ENCODE measurements around the gene SYPL2.

SYPL2 gene

DNA sequence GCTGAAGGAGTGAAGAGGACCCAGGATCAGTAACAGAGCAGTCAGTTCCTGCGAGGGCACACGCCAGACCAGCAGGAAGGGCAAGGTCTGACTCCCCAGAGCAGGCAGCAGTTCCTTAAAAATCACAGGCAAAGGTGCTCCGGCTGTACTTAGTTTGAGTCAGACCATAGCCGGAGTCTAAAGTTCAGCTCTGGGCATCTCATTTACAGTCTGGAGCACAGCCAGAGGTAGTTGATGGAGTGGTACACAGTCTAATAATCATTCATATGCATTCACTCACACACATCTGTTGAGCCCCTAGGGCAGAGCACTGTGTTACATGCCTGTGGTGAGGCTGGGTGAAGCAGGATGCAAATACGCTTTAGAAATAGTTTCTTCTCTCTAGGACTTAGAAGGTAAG is 50.5 kb downstream of the SYPL2 start:
- DNase-seq (ENCODE audit: low spot score) = no peak

- DNase-seq (ENCODE audit: low spot score) = no peak
These were observed 51.0 kb downstream of the SYPL2 start for GRCh38 chr1:109517337-109517736.

- DNase-seq (ENCODE audit: low spot score) = no peak
These were observed 54.9 kb downstream of the SYPL2 start for GRCh38 chr1:109521002-109521951.

DNA sequence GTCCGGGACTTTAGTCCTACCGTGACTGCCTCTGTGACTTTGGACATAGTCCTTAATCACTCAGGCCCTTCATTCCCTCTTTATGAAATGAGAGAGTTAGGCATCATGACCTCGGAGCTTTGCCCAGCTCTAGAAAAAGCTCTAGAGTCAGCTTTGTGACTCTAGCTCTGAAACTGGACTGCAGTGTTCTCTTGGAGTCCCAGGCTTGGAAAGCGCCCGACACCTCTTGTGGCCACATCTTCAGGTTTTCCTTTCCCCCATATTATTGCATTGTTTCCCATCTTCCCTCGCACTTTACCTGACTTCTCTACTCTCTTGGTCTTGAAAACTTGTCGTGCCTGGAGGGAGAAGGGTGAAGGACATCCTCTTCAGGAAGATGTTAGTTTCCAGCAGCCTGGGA is 55.7 kb downstream of the SYPL2 start:
- no peak for DNase-seq (ENCODE audit: low spot score)

DNA sequence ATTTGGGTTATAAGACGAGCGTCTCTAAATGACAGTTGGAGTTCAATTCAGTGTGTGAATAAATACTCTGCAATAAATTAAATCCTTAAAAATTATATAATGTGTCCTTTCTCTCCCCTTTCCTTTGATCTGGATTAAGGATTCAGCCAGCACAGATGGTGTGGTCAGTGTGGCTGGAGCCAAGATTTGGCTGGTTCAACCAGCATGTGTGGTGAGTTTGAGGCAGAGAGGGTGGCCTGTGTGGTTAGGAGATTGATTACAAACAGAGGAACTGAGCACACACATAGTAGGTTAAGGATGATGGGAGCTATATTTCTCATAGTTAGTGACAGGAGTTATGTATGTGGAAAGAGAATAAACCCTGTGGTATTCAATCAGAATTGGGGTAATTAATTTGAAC is 57.4 kb downstream of the SYPL2 start:
- no peak for DNase-seq (ENCODE audit: low spot score)

DNA sequence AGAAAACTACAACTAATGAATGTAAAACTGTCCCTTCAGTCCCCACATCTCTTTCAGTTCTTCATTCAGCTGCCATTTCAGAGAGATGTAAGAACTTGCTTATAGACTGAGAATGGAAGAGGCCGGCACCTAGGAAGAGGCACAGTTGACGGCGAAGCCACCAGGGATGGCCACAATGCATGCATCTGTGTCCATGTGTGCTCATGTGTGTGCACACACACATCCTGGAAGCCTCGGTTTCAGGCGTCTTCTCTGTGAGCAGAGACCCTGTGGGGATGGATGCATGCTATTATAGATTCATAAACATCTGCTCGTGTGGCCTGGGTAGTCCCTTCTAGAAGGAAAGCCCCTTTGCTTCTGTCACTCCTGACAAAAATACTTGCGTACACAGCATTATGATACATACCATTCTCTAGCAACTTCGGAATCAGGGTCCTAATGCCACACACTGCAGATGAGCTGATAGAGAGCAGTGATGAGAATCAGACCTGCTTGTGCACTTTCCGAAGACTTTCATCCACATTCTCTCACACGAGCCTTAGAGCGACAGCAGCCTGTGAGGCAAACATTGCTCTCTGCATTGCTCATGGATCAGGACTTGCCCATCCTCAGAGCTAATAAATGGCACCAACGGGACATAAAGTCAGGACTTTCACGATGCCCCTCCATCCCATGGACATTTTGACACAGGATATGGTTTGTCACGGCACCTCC is 60.9 kb downstream of the SYPL2 start:
- no peak for DNase-seq (ENCODE audit: low spot score)

DNA sequence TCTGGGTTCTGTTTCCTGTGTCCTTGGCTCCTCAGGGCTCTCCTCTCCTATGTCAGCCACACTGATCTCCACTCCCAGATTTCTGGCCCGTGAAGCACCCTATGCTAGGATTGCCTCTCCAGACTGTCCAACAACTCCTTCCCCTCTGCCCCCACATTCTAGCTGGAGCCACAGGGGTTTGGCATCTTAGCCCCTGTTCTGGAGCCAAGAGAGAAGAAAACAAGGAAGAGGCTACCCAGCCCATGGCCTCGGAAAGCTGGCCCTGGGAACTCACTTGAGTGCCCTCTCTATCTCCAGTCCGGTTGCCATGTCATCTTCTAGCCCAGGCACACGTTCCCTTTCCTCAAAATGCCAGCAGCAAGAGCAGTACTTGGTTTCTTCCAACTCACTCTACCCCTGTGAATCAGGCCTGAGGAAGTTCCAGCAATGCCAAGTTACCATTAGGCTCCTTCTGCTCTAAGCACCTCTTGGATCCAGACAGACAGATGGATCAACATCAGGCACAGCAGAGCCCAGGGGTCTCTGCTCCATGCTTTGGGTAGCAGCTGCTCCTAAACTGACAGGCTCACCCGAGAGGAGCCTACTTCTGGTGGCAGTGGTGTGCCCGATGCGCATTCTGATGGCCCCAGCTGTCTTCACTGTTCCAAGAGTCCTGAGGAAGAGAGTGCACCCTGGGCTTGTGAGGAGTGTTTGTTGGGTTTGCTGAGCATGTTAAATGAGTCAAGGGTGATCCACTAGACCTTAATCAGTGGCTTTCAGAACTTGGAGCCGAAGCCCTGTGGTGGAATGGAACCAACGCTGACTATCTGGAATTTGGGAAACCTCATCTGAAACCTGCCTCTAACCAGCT is 61.7 kb downstream of the SYPL2 start:
- DNase-seq (ENCODE audit: low spot score) = no peak

GRCh38 chr1:109528712-109529111 is 62.4 kb downstream of the SYPL2 start:
- DNase-seq (ENCODE audit: low spot score) = no peak

DNA sequence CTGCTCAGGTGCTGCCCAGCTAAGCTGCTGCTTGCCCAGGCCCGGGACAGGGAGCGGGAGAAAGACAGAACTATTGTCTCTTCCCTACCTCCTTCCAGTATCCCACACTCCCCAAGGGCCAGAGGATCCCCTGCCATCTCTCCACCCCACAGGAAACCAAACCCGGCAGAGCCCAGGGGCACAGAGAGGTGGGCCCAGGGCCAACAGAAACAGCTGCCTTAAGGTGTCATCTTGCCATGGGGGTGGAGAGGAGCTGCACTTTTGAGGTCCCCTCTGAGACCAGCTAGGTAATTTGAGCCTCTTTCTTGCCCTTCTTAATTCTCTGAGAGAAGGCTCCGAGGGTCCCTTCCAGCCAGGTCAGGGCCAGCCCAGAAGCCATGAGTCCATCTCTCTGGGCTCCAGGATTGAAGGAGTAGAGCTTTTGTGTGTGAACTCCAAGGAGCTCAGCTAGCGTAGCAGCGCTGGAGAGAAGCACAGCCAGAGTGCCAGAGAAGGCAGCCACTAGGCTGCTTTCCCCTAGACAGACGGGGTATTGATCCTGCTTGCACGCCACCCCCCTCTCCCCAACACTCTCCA is 63.6 kb downstream of the SYPL2 start:
- no peak for DNase-seq (ENCODE audit: low spot score)

- no peak for DNase-seq (ENCODE audit: low spot score)
These were observed 64.2 kb downstream of the SYPL2 start for GRCh38 chr1:109530457-109531087.

GRCh38 chr1:109531380-109531779 is 65.0 kb downstream of the SYPL2 start:
- no peak for DNase-seq (ENCODE audit: low spot score)
